GM18520 (cell line): ENCODE measurements around the gene ARHGAP44.

Experiments
- ATAC-seq: cut with Tn5 transposase; IDR thresholded peaks from one replicate; pipeline ENCODE4 v1.9.1; 2021; ENCODE audit not compliant: unreplicated experiment

Gene ARHGAP44

DNA sequence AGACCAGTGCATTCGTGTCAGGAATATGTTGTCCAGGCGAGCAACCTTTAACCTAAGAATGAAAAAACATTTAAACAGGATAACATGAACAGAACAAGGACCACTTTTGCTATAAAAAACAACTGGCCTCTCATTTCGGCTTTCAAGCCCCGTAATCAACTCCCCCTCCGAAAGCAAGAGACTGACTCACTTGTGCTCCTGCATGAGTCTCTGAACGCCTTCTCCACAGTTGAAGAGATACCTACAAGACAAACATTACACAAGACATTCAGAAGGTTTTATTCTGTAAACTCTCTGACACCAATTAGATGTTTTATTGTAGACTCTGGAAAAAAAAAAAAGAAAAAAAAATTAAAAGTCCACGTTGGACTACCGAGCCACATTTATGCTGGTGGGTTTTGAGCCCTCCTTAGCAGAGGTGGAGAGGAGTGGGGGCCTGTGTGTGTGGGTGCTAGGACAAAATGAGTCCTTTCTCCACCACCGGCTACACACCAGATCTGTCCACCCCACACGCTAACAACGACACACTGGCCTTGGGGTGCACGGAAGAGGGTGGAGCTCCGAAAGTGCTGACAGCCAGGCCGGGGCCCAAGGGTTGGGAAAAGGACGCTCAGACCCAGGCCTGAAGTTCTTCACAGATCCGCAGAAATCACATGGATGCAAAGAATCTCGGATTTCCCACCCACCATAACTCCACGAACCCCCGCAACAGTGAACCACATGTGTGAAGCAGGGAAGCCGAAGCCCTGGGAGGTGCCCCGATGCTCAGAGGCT is 227.8 kb downstream of the ARHGAP44 start:
- ATAC-seq: no peak

DNA sequence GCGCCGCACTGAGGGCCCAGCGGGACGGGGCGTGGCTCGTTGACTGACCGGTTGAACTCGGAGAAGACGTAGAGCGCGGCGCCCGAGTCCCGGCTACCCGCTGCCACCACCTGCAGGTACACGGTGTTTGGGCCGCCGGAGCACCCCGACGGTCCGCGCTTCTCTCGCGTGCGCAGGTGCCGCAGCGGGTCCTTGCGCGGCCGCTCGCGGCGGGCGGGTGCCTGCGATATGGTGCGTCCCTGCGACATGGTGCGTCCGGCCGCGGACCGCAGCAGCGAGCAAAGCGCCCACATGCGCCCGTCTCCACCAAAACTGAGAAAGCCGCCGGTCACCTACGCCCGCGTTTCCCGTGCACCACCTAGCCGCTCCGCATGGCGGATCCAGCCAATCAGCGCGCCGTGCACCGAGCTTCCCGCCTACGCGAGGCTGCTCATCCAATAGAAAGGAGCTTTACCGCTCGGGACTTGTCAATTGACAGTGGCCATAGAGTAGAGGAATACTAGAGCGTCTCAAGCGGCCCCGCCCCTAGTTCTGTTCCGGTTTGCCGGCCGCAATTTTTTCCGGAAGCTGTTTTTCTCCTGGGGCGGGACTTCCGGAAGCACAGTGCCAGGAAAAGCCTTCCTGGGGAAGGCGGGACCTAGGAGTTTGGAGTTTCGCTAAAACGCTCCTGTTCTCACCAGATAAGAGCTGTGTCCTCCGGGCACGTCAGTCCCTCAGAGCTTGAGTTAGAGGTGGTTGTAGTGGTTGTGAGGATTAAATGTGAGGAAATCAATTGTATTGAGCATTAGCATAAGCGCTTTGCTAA is 228.6 kb downstream of the ARHGAP44 start, which contains the start of gene ELAC2:
Gene ELAC2, minus strand, starts transcription at position 373 of the 805 bp plus-strand sequence. Its CDS starts 80 bp downstream, at position 293.
- peak; percentile 99 for ATAC-seq

DNA sequence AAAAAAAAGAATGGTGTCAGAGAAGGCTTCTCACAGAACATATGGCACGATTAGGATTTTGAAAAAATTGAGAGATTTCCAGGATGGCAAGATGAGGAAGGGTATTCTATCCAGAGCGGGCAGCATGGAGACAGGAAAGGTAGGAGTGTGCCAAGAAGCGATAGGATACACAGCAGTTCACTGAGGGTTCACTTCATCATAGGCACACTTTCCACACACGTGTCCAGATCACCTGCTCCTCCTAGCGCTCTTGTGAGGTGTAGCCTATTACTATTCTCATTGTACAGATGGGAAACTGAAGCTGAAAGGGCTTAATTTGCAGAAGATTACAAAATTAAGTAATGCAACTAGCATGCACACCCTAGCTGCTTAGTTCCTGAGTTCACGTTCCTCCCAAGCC is 234.7 kb downstream of the ARHGAP44 start:
- ATAC-seq: no peak

DNA sequence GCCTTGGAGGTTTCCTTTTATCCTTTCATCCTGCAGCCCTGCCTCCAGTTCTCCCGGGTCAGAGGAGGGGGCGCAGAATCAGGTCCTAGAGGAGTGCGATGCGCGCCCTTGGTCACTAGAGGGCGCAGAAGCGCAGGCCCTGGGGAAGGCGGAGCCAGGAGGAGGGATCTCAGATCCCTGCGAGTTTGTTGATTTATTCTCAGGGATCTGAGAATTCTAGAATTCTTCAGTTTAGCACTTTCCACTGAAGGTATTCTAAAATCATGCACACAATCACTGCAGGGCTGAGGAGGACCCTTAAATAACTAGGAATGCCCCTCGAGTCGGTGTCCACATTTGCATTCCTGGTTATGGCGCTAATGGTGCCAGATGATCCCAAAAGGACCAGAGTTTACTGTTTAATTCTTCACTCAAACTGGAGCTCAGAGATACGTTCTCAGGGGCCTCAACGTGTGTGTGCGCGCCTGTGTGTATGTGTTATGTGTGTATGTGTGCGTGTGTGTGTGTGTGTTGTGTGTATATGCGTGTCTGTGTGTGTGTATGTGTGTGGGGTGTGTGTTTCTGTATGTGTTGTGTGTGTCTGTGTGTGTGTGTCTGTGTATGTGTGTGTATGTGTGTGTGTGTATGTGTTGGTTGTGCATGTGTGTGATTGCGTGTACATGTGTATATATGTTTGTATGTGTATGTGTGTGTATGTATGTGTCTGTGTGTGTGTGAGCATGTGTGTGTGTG is 235.4 kb downstream of the ARHGAP44 start:
- peak; percentile 93 for ATAC-seq

DNA sequence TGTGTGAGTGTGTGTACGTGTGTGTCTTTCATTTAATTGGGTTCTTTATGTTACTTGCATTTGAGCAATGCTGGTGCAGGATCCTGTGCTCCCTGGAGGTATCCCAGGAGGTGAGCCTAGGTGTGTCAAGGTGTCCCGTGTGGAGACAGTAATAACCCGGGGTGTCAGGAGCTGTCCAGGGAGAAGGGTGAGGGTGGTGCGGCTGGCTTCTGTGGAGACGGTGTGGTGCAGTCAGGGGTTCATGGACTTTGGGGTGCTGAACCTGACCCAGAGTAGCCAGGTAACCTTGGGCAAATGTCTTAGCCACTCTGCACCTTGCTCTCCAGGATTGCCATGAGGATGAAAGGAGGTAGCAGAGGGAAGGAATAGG is 235.9 kb downstream of the ARHGAP44 start:
- ATAC-seq: no peak

DNA sequence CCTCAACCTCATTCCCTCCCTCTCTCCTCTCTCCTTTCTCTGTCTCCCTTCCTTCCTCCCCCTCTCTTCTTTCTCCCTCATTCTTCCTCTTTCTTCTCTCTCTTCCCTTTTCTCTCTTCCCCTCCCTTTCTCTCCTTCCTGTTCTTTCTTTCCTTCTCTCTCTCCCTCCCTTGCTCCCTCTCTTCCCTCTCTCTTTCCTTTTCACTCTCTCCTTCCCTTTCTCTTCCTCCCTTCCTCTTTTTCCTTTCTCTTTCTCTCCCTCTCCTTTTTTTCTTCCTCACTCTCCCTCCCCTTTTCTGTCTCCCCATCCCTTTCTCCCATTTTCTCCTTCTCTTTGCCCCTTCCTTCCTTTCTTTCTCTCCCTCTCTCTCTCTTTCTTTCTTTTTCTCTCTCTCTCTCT is 236.4 kb downstream of the ARHGAP44 start:
- ATAC-seq: no peak

DNA sequence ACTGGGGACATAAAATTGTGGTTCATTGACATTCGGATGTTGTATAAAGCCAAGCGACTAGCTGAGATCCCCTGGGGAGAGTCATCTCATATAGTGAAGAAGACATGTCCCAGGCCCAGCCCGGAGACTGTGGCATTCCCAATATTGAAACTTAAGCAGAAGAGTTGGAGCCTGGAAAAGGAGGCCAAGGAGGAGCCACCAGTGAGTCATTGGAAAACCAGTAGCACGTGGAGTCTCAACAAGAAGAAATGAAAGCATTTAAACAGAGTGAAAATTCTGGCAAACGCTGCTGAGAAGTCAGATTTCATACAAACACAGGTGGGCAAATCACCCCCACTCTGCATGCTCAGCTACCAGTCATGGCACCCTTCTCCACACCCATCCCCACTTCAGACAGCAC is 237.9 kb downstream of the ARHGAP44 start:
- no peak for ATAC-seq

DNA sequence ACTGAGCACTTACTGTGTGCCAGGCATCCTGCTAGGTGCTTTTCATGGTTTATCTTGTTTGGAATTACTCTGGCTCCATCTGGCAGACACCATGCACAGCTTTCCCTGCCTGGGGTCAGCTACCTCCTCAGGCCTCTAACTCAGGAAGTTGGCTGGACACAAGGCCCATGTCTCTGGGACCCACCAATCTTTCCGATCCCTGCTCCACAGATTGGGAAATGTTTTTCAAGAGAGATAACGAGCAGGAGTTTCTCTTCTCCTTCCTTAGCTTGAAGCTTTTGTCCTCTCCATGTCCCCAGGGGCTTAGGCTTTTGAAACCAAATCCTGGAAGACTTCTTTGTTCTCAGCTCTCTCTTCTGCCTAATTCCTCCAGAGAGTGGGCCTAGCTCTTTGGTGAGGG is 240.0 kb downstream of the ARHGAP44 start:
- no peak for ATAC-seq

DNA sequence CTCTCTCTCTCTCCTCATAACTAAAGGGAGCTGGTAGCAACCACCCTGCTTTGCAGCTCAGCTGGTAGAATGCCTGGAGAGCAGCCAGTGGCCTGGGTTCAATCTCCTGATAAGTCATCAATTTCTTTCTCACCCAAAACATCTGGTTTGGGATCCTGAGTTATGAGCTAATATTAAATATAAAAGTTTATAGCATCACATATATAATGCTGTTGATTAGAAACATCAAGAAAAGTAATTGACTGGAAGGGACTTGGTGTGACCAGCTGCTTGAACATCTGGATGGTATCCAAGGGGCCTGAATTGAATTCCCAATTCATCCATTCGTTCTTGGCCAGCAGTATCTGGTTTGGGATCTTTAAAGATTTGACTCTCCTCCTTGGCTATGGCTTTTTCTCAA is 240.8 kb downstream of the ARHGAP44 start:
- ATAC-seq: no peak

DNA sequence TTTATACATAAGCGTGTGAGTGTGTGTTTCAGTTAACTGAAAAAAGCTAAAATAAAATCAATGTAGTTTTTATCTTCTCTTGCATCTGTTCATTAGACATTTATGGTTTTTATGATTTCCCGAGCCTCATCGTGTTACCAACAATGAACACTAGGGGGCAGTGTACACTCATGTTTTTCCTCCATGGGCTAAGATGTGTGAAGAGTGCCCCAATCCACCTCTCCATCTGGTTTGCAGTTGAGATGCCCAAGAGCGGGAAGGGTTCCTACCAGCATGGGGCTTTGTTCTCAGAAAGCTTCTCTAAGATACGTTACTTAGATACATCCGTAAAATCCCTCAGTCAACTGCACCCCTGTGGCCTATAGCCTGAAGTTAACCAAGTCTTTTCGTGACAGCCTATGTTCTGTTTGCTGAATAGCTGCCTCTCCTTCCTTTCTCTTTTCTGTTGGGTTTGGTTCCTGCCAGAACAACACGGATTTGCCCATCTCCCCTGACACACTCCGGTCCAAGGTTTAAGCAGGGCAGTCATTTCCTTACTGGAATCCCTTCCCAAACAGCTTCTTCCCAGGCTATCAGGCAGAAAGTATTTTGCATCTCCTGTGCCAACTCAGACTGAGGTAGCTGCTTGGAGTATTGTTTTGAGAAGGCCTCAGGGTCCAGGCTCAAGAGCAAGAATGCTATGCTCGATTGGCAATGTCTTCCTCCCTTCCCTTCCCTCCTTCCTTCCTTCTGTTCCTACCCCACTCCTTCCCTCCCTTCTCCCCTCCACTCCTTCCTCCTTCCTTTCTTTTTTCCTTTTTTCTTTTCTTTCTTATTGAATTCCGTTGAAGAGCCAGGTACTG is 241.4 kb downstream of the ARHGAP44 start:
- no peak for ATAC-seq

DNA sequence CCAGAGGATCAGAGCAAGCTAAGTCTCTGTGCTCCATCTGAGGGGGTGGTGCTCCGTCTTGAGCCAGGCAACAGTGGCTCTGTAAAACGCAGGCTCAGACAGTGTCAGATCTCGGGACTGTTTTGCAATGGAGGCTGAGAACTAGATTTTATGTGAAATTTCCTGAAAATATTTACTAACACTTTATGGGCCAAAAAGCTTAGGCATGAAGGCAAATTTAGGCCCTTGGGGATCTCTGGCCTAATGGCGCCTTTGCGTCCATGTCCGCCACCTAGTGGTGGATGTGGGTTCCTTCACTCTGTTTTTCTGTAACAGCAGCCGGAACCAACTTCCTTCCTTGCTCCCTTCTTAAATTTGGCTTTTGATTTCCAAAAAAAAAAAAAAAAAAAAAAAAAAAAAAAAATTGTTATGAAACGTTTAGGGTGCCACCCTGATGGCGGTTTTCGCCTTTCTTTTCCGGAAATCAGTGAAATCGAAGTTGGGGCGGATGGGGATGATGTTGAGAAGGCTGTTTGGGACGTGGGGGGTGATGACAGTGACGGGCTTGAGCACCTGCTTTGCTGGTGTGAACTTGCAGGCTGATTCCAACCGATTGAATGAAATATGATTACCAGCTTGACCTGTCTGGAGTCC is 242.5 kb downstream of the ARHGAP44 start:
- ATAC-seq: peak; percentile 61

DNA sequence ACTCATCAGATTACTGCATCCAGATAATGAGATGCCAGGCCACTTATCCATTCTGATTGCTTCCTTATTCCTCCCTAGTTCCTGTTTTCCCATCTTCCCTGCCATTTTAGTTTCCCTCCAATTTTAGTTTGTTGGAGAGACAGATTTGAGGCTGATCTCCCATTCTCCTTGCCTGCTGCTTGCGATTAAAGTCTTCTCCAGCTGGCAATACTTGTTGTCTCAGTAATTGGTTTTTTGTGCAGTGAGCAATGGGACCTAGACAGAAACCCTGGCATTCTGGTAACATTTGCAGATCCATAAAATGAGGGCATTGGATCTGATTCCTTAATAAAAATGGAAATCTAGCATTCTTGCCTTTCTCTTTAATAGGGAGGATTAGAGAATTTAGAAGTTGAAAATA is 246.1 kb downstream of the ARHGAP44 start:
- ATAC-seq: no peak

DNA sequence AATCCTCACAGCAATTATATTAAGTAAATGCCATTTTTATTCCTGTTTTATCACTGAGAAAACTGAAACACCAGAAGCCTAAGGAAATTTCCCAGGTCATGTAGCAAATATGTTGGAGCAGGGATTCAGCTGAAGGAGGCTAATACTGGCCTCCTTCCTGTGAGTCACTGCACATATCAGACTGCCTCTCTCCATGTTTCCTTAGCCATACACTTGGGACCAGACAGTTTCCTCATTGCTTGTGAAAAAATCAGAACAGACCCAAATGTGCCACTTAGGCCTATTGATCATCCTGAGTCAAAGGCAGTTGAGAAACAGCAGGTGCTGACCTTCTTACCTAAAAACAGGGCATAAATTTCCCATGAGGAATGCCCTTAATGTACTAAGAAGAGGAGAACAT is 247.5 kb downstream of the ARHGAP44 start:
- no peak for ATAC-seq

DNA sequence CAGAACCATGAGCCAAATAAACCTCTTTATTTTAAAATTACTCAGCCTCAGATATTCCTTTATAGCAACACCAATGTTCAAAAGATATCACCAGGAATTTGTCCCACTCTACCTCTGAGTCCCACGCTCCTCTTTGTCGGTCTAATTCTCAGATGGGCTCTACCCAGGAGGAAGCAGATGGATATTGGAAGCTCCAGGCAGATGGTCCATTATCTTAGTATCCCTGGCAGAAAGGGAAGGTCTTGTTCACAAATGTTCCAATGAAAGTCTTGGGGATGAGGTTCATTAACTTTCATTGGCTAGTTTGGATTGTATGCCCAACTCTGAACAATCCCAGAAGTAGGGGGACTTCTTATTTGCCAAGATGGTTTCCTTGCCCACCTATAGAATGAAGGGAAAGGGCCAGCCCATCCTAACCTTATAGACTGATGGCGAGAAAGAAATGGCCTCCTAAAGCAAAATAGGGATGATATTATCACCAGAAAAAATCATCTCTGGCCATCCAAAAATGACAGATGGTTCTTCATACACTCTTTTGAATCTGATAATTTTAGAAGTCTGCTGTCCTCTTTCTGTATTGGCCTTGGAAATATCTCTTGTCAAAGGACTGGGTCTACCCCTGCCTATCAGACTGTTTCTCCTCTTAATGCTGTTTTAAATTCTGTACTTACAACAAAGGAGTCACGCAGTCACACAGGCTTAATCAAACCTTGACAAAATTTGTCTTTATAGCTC is 249.8 kb downstream of the ARHGAP44 start:
- ATAC-seq: no peak
